ENCODE results near the gene TCP1. TPM values are rescaled to one million over a fixed set of nuclear protein-coding genes. Genes with fewer than 3 reads are reported as not detected.

TCP1 gene
- total and polyA plus RNA-seq, 2 experiments from 2014 or later: 222 to 346 TPM

DNA sequence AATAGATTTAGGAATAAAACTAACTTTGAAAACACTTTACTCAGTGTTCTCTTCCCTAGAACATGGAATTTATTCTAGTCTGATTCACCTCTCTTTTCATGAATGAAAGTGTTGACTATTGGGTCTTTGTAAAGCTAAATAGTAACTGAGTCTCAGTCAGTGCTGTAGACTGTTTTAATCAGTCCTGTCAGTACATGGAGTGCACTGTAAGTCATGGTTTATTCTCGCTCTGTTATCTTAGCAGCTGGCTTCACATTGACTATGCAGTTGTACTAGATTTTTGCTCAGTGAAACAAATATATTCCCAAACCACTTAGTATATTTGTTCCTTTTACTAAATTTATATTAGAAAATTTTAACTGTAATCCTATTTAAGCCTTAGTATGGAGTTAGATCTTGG is 42.6 kb downstream of the TCP1 start:
- no peak overlapping the region for H3K4me2 ChIP-seq
- no peak overlapping the region for H3K4me3 ChIP-seq
- Mint-ChIP-seq H3K4me3 (no peak overlapping the region), H3K36me3 (ENCODE audit: low read depth) (peaks cover 93% of the 10 kb centered on the region), H3K27ac (no peak overlapping the region), H3K9me3 (no peaks in the 10 kb centered on the region), H3K27me3 (ENCODE audit: insufficient read depth, low read depth, poor library complexity) (no peaks in the 10 kb centered on the region), H3K4me1 (no peaks in the 10 kb centered on the region)
- H3K36me3 ChIP-seq (ENCODE audit: insufficient read depth): peaks cover 90% of the 10 kb centered on the region
- H3K27ac ChIP-seq (ENCODE audit: low read depth): no peak overlapping the region
- no peaks in the 10 kb centered on the region for H3K4me1 ChIP-seq (ENCODE audit: insufficient read depth)
- ATAC-seq (no peak), DNase-seq (ENCODE audit: low spot score) (no peak)
- H3F3A ChIP-seq (replicated peaks; ENCODE audit: low read depth): 0 out of 2 replicates have a peak, but pooled peaks cover 2% of the 10 kb centered on the region
- no peak overlapping the region for H2AFZ ChIP-seq
- no peaks in the 10 kb centered on the region for H3K9me2 ChIP-seq (ENCODE audit: insufficient read depth)
- TF ChIP-seq EZH2phosphoT487 (IDR thresholded peaks at IDR 0.05; ENCODE audit: unreplicated experiment): no peak
- TF ChIP-seq JUNB (IDR thresholded peaks at IDR 0.05; ENCODE audit: unreplicated experiment): no peak
- TF ChIP-seq ZNF462 (CRISPR knock-in tag; IDR thresholded peaks at IDR 0.05): no peak
- TF ChIP-seq, protein P1, sequence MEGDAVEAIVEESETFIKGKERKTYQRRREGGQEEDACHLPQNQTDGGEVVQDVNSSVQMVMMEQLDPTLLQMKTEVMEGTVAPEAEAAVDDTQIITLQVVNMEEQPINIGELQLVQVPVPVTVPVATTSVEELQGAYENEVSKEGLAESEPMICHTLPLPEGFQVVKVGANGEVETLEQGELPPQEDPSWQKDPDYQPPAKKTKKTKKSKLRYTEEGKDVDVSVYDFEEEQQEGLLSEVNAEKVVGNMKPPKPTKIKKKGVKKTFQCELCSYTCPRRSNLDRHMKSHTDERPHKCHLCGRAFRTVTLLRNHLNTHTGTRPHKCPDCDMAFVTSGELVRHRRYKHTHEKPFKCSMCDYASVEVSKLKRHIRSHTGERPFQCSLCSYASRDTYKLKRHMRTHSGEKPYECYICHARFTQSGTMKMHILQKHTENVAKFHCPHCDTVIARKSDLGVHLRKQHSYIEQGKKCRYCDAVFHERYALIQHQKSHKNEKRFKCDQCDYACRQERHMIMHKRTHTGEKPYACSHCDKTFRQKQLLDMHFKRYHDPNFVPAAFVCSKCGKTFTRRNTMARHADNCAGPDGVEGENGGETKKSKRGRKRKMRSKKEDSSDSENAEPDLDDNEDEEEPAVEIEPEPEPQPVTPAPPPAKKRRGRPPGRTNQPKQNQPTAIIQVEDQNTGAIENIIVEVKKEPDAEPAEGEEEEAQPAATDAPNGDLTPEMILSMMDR (conservative IDR thresholded peaks at IDR 0.05; ENCODE audit: low read depth in 2 of 2): no peak
- no peak for TF ChIP-seq NANOG (IDR thresholded peaks at IDR 0.05; ENCODE audit: borderline replicate concordance)
- TF ChIP-seq CREB1 (CRISPR knock-in tag; IDR thresholded peaks at IDR 0.05; ENCODE audit: low read depth): no peak
- TF ChIP-seq, protein P2, sequence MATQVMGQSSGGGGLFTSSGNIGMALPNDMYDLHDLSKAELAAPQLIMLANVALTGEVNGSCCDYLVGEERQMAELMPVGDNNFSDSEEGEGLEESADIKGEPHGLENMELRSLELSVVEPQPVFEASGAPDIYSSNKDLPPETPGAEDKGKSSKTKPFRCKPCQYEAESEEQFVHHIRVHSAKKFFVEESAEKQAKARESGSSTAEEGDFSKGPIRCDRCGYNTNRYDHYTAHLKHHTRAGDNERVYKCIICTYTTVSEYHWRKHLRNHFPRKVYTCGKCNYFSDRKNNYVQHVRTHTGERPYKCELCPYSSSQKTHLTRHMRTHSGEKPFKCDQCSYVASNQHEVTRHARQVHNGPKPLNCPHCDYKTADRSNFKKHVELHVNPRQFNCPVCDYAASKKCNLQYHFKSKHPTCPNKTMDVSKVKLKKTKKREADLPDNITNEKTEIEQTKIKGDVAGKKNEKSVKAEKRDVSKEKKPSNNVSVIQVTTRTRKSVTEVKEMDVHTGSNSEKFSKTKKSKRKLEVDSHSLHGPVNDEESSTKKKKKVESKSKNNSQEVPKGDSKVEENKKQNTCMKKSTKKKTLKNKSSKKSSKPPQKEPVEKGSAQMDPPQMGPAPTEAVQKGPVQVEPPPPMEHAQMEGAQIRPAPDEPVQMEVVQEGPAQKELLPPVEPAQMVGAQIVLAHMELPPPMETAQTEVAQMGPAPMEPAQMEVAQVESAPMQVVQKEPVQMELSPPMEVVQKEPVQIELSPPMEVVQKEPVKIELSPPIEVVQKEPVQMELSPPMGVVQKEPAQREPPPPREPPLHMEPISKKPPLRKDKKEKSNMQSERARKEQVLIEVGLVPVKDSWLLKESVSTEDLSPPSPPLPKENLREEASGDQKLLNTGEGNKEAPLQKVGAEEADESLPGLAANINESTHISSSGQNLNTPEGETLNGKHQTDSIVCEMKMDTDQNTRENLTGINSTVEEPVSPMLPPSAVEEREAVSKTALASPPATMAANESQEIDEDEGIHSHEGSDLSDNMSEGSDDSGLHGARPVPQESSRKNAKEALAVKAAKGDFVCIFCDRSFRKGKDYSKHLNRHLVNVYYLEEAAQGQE (IDR thresholded peaks at IDR 0.05; ENCODE audit: unreplicated experiment): no peak
- no peak for TF ChIP-seq EZH2 (IDR thresholded peaks at IDR 0.05; ENCODE audit: low read depth, unreplicated experiment)
- TF ChIP-seq POLR2AphosphoS5 (IDR thresholded peaks at IDR 0.05; ENCODE audit: low read depth): no peak
- peaks cover 60% of the 10 kb centered on the region for H3K79me2 ChIP-seq (replicated peaks; ENCODE audit: insufficient read depth)
- peaks cover 39% of the 10 kb centered on the region for H4K20me1 ChIP-seq (replicated peaks; ENCODE audit: insufficient read depth)
- no peaks in the 10 kb centered on the region for H3K27me3 ChIP-seq (ENCODE audit: insufficient read depth)

Measured in GM23338 (cell line).